ENCODE results near the gene TPCN2. TPM values are rescaled to one million over a fixed set of nuclear protein-coding genes. Genes with fewer than 3 reads are reported as not detected.
"Not testable (repeated sequence)": the region's sequence is repeated elsewhere in the genome, so short reads cannot be mapped to it uniquely, and the experiment has no call there.

The TPCN2 gene
- total RNA-seq, 4 donors from 2014 or later = 12.7 to 16.9 (median 14.2) TPM

GRCh38 chr11:69133251-69133650 lies 84.5 kb downstream of the TPCN2 start:
- WGBS, 2 donors = 88 to 90% methylated on average over 4 of the region's 4 CpGs
- intact Hi-C loops (cut with DNase I; ENCODE audit: low total_unique reads) = no loop called here

GRCh38 chr11:69134182-69134581 lies 85.5 kb downstream of the TPCN2 start:
- intact Hi-C loops (cut with DNase I; ENCODE audit: low total_unique reads) = not testable (repeated sequence)
- WGBS, 2 donors = 89 to 94% methylated on average over 2 of the region's 2 CpGs

More at GRCh38 chr11:69133251-69133650, 84.5 kb downstream of the TPCN2 start:
- no peak overlapping the region for H3K4me3 ChIP-seq (ENCODE audit: low read depth, poor library complexity, severe bottlenecking)
- DNase-seq (ENCODE audit: low spot score in 2 of 2) = no peak
- TF ChIP-seq CTCF (IDR thresholded peaks at IDR 0.05) = no peak
- TF ChIP-seq POLR2A (IDR thresholded peaks at IDR 0.05) = no peak

GRCh38 chr11:69134957-69135356 lies 86.2 kb downstream of the TPCN2 start:
- WGBS, 2 donors = 92% methylated on average over 8 of the region's 8 CpGs
- H3K4me3 ChIP-seq (ENCODE audit: low read depth, poor library complexity, severe bottlenecking) = no peak overlapping the region
- DNase-seq (ENCODE audit: low spot score in 2 of 2) = no peak
- intact Hi-C loops (cut with DNase I; ENCODE audit: low total_unique reads) = no loop called here
- TF ChIP-seq CTCF (IDR thresholded peaks at IDR 0.05) (no peak), POLR2A (IDR thresholded peaks at IDR 0.05) (no peak)

More at GRCh38 chr11:69134182-69134581, 85.5 kb downstream of the TPCN2 start:
- not testable (repeated sequence) for DNase-seq (ENCODE audit: low spot score in 2 of 2); H3K4me3 ChIP-seq (ENCODE audit: low read depth, poor library complexity, severe bottlenecking)

GRCh38 chr11:69135420-69136363 lies 87.0 kb downstream of the TPCN2 start:
- intact Hi-C loops (cut with DNase I; ENCODE audit: low total_unique reads) = no loop called here
- WGBS, 2 donors = 83 to 87% methylated on average over 14 of the region's 14 CpGs
- TF ChIP-seq POLR2A (IDR thresholded peaks at IDR 0.05) (no peak), CTCF (IDR thresholded peaks at IDR 0.05) (no peak)
- DNase-seq (ENCODE audit: low spot score in 2 of 2) = no peak
- H3K4me3 ChIP-seq (ENCODE audit: low read depth, poor library complexity, severe bottlenecking) = no peak overlapping the region

GRCh38 chr11:69136471-69136870 lies 87.7 kb downstream of the TPCN2 start:
- H3K4me3 ChIP-seq (ENCODE audit: low read depth, poor library complexity, severe bottlenecking) = no peak overlapping the region
- TF ChIP-seq CTCF (IDR thresholded peaks at IDR 0.05) (no peak), POLR2A (IDR thresholded peaks at IDR 0.05) (no peak)
- WGBS, 2 donors = 92 to 95% methylated on average over 8 to 9 of the region's 9 CpGs
- intact Hi-C loops (cut with DNase I; ENCODE audit: low total_unique reads) = no loop called here
- no peak for DNase-seq (ENCODE audit: low spot score in 2 of 2)

- TF ChIP-seq POLR2A (IDR thresholded peaks at IDR 0.05) (no peak), CTCF (IDR thresholded peaks at IDR 0.05) (no peak)
- intact Hi-C loops (cut with DNase I; ENCODE audit: low total_unique reads) = no loop called here
- DNase-seq (ENCODE audit: low spot score in 2 of 2) = no peak
- 84 to 86% methylated on average over 8 of the region's 8 CpGs for whole genome bisulfite sequencing, 2 donors
- no peak overlapping the region for H3K4me3 ChIP-seq (ENCODE audit: low read depth, poor library complexity, severe bottlenecking)
Observed at GRCh38 chr11:69137151-69137844, 88.6 kb downstream of the TPCN2 start.
